ENCODE results near the gene MTA3. TPM values are rescaled to one million over a fixed set of nuclear protein-coding genes. Genes with fewer than 3 reads are reported as not detected.

MTA3 gene
- total RNA-seq, 6 donors from 2014 or later: 18.2 to 59.7 (median 27.0) TPM

GRCh38 chr2:42659609-42660008 lies 91.2 kb downstream of the MTA3 start:
- TF ChIP-seq EP300 (IDR thresholded peaks at IDR 0.05) (no peak), POLR2A (IDR thresholded peaks at IDR 0.05) (no peak), CTCF (IDR thresholded peaks at IDR 0.05) (no peak), POLR2AphosphoS5 (IDR thresholded peaks at IDR 0.05) (no peak)
- H3K9me3 ChIP-seq: no peaks in the 10 kb centered on the region
- peaks cover 0 to 14% (median 0%) of the 10 kb centered on the region in 4 donors for H3K36me3 ChIP-seq
- H3K27me3 ChIP-seq: no peaks in the 10 kb centered on the region
- 69 to 70% methylated on average over 4 of the region's 4 CpGs for WGBS, 2 donors
- no peak for DNase-seq
- H3K27ac ChIP-seq: no peak overlapping the region
- H3K4me3 ChIP-seq: no peak overlapping the region
- peaks cover 4 to 13% (median 12%) of the 10 kb centered on the region in 4 donors for H3K4me1 ChIP-seq
- ATAC-seq (ENCODE audit: low FRiP score in 2 of 2): no peak

- H3K9me3 ChIP-seq: no peaks in the 10 kb centered on the region
- DNase-seq (peak in 1 of 2 donors; percentile 79), ATAC-seq (ENCODE audit: low FRiP score in 2 of 2) (peak; percentile 89 to 95)
- H3K36me3 ChIP-seq: peaks cover 0 to 5% (median 0%) of the 10 kb centered on the region in 4 donors
- WGBS, 2 donors: 17 to 27% methylated on average over 3 of the region's 3 CpGs
- H3K27me3 ChIP-seq: no peaks in the 10 kb centered on the region
- H3K4me1 ChIP-seq: peaks cover 4 to 13% (median 12%) of the 10 kb centered on the region in 4 donors
- H3K4me3 ChIP-seq: no peak overlapping the region
- H3K27ac ChIP-seq: peak overlapping the region in 1 of 4 donors; percentile 23
- no peak for TF ChIP-seq POLR2A (IDR thresholded peaks at IDR 0.05)
- TF ChIP-seq CTCF (IDR thresholded peaks at IDR 0.05): peak; percentile 67 to 91 (median 86)
Observed at GRCh38 chr2:42663106-42663780, 94.8 kb downstream of the MTA3 start.

- 42 to 48% methylated on average over 3 of the region's 3 CpGs for WGBS, 2 donors
- TF ChIP-seq EP300 (IDR thresholded peaks at IDR 0.05): no peak
- no peak for TF ChIP-seq POLR2A (IDR thresholded peaks at IDR 0.05)
- no peak for TF ChIP-seq CTCF (IDR thresholded peaks at IDR 0.05)
- no peak for TF ChIP-seq POLR2AphosphoS5 (IDR thresholded peaks at IDR 0.05)
- ATAC-seq (ENCODE audit: low FRiP score in 2 of 2) (peak in 1 of 2 donors; percentile 43), DNase-seq (no peak)
- no peaks in the 10 kb centered on the region for H3K9me3 ChIP-seq
- H3K27me3 ChIP-seq: no peaks in the 10 kb centered on the region
- H3K36me3 ChIP-seq: peaks cover 0 to 5% (median 0%) of the 10 kb centered on the region in 4 donors
- peak overlapping the region in 1 of 4 donors; percentile 23 for H3K27ac ChIP-seq
- no peak overlapping the region for H3K4me3 ChIP-seq
- H3K4me1 ChIP-seq: peaks cover 4 to 13% (median 12%) of the 10 kb centered on the region in 4 donors
Observed at GRCh38 chr2:42663828-42664227, 95.4 kb downstream of the MTA3 start.

GRCh38 chr2:42673989-42674579 lies 105.7 kb downstream of the MTA3 start:
- TF ChIP-seq EP300 (IDR thresholded peaks at IDR 0.05): no peak
- no peak for TF ChIP-seq POLR2A (IDR thresholded peaks at IDR 0.05)
- no peak for TF ChIP-seq CTCF (IDR thresholded peaks at IDR 0.05)
- no peak for TF ChIP-seq POLR2AphosphoS5 (IDR thresholded peaks at IDR 0.05)
- Histone ChIP-seq H3K36me3 (no peaks in the 10 kb centered on the region), H3K27me3 (no peaks in the 10 kb centered on the region), H3K4me3 (no peak overlapping the region), H3K9me3 (no peaks in the 10 kb centered on the region), H3K4me1 (peaks cover 0 to 4% (median 0%) of the 10 kb centered on the region in 4 donors), H3K27ac (no peak overlapping the region)
- 92 to 97% methylated on average over 1 of the region's 1 CpG for WGBS, 2 donors
- ATAC-seq (ENCODE audit: low FRiP score in 2 of 2): no peak
- DNase-seq: no peak

Measured in upper lobe of left lung (tissue), 6 donors.